NK-92 (cell line): ENCODE measurements around the gene PRDM12.
"Not testable (repeated sequence)": the region's sequence is repeated elsewhere in the genome, so short reads cannot be mapped to it uniquely, and the experiment has no call there.

ENCODE experiments used
- DNase-seq: peaks from one replicate; lab custom pipeline; 2025; ENCODE audit not compliant: unreplicated experiment; lab: John Stamatoyannopoulos, UW

Gene PRDM12

GRCh38 chr9:130663258-130663976 is 977 bp upstream of the PRDM12 start:
- no peak for DNase-seq

- DNase-seq, result no peak
Observed at GRCh38 chr9:130663977-130664250, 480 bp upstream of the PRDM12 start.

- DNase-seq, result no peak
Observed at GRCh38 chr9:130665029-130665430, 636 bp downstream of the PRDM12 start.

- no peak for DNase-seq
Observed at GRCh38 chr9:130665431-130666392, 1.3 kb downstream of the PRDM12 start.

- no peak for DNase-seq
Observed at GRCh38 chr9:130666393-130667119, 2.2 kb downstream of the PRDM12 start.

GRCh38 chr9:130667120-130667435 is 2.7 kb downstream of the PRDM12 start:
- DNase-seq, result no peak

GRCh38 chr9:130668196-130668595 is 3.8 kb downstream of the PRDM12 start:
- DNase-seq, result no peak

GRCh38 chr9:130668659-130669058 is 4.3 kb downstream of the PRDM12 start:
- no peak for DNase-seq

- DNase-seq, result no peak
Observed at GRCh38 chr9:130669965-130670364, 5.6 kb downstream of the PRDM12 start.

- no peak for DNase-seq
Observed at GRCh38 chr9:130670644-130671043, 6.2 kb downstream of the PRDM12 start.

- DNase-seq, result no peak
Observed at GRCh38 chr9:130672466-130672865, 8.1 kb downstream of the PRDM12 start.

- DNase-seq, result no peak
Observed at GRCh38 chr9:130672933-130673615, 8.7 kb downstream of the PRDM12 start.

- DNase-seq, result no peak
Observed at GRCh38 chr9:130675396-130675795, 11.0 kb downstream of the PRDM12 start.

- no peak for DNase-seq
Observed at GRCh38 chr9:130677252-130677651, 12.9 kb downstream of the PRDM12 start.

- DNase-seq, result no peak
Observed at GRCh38 chr9:130680836-130681768, 16.7 kb downstream of the PRDM12 start.

GRCh38 chr9:130681769-130682420 is 17.5 kb downstream of the PRDM12 start:
- DNase-seq, result no peak

- DNase-seq, result no peak
Observed at GRCh38 chr9:130682421-130683121, 18.2 kb downstream of the PRDM12 start.

GRCh38 chr9:130685104-130685503 is 20.7 kb downstream of the PRDM12 start:
- no peak for DNase-seq

- DNase-seq, result not testable (repeated sequence)
Observed at GRCh38 chr9:130685945-130686344, 21.6 kb downstream of the PRDM12 start.
